GM12892 (cell line): ENCODE results near the gene CERT1.

Experiments used
- POLR2A ChIP-seq: IDR thresholded peaks from 2 replicates; pipeline ENCODE4 v1.6.1; 2011; ENCODE audit warnings: low read depth, low read length, control low read depth
- POLR2AphosphoS5 ChIP-seq: IDR thresholded peaks from 2 replicates; pipeline ENCODE4 v1.6.1; 2011; ENCODE audit warnings: low read depth, low read length, control low read depth

DNA sequence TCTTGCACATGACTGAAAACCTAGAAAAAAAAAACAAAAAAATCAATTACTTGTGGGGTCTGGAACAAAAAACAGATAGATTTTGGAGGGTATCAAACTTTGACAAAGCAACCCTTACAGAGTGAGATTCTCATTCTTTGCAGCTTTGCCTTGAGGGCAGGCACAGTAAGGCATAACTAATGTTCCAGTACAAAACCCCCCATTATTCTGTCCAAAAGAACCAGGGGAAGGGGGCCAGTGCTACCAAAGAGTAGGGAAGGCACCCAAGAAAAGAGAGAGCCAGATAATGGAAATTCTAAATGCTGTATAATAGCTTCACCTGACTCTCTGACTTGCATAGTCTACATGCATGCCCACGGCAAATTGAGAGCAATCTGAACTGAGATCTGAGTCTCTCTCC lies 13.2 kb upstream of the CERT1 start:
- TF ChIP-seq POLR2AphosphoS5 (no peak), POLR2A (no peak)
